NCI-H524 treated with DMSO at 0.1 percent for 48 hours (cell line): ENCODE data around the gene PCDH10.
"Not testable (repeated sequence)": the region's sequence is repeated elsewhere in the genome, so short reads cannot be mapped to it uniquely, and the experiment has no call there.

ENCODE experiments used
- DNase-seq: peaks from one replicate; lab custom pipeline; 2025; lab: John Stamatoyannopoulos, UW

The PCDH10 gene

DNA sequence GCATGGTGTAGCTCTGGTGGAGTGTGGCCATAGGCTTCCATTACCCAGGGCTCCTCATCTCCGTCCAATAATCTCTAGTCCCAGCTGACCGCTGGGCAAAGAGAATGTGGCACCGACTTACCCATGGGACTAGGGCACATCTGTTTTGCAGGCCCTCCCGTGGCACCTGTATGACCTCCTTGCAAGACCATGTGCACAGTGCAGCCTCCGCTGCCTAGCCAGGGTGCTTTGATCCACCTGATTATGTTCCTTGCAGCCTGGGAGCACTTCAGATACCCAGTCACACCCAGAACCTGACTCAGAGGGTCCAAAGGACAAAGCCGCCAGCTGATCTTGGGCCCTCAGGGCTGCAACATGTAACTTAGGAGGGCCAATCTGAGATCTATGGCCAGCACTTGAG is 84.8 kb downstream of the PCDH10 start:
- DNase-seq, result no peak

DNA sequence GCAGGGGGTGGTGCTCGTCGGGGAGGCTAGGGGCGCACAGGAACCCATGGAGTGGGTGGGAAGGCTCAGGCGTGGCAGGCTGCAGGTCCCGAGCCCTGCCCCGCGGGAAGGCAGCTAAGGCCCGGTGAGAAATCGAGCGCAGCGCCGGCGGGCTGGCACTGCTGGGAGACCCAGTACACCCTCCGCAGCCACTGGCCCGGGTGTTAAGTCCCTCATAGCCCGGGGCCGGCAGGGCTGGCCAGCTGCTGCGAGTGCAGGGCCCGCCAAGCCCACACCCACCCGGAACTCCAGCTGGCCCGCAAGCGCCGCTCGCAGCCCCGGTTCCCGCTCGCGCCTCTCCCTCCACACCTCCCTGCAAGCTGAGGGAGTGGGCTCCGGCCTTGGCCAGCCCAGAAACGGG is 91.4 kb downstream of the PCDH10 start:
- not testable (repeated sequence) for DNase-seq
